Measurements from ENCODE around the gene CDON.
A peak's percentile ranks its signal among the peaks of the same experiment; 100 is the strongest.

The CDON gene, protein sequence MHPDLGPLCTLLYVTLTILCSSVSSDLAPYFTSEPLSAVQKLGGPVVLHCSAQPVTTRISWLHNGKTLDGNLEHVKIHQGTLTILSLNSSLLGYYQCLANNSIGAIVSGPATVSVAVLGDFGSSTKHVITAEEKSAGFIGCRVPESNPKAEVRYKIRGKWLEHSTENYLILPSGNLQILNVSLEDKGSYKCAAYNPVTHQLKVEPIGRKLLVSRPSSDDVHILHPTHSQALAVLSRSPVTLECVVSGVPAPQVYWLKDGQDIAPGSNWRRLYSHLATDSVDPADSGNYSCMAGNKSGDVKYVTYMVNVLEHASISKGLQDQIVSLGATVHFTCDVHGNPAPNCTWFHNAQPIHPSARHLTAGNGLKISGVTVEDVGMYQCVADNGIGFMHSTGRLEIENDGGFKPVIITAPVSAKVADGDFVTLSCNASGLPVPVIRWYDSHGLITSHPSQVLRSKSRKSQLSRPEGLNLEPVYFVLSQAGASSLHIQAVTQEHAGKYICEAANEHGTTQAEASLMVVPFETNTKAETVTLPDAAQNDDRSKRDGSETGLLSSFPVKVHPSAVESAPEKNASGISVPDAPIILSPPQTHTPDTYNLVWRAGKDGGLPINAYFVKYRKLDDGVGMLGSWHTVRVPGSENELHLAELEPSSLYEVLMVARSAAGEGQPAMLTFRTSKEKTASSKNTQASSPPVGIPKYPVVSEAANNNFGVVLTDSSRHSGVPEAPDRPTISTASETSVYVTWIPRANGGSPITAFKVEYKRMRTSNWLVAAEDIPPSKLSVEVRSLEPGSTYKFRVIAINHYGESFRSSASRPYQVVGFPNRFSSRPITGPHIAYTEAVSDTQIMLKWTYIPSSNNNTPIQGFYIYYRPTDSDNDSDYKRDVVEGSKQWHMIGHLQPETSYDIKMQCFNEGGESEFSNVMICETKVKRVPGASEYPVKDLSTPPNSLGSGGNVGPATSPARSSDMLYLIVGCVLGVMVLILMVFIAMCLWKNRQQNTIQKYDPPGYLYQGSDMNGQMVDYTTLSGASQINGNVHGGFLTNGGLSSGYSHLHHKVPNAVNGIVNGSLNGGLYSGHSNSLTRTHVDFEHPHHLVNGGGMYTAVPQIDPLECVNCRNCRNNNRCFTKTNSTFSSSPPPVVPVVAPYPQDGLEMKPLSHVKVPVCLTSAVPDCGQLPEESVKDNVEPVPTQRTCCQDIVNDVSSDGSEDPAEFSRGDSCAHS (N-terminal part only)

DNA sequence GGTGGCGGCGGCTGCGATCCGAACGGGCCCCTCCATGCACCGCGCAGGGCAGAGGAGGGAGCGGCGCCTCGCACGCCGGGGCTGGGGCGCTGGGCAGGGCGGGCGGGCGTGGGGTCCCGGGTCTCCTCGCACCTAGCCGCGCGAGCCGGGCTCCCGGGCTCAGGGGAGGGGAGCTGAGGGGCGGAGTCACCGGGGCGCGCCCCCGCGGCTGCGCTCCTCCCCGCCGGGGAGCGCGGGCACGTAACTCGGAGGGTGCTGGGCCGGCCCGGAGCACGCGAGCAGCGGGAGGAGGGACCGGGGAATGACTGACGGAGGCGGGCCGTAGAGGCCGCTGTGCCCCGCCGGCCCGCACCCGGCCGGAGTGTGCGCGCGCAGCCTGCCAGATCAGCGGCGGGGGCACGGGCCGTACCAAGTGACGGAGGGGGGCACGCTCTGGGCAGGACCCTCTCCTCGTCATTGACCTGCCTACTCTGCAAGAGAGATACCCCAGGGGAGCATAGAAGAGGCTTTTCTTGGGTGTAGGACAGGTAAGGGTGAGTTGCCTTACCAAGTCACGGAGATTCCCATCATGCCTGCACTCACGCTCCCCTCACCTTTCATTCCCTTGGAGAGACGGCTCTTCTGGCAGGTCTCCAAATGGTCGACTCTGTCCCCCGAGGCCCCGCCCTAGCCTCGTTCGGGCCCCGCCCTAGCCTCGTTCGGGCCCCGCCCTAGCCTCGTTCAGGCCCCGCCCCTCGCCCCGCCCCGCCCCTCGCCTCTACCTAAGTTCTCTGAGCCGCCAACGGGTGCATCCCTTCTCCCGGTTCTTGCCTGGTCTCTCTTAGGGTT lies at the start of gene CDON:
Gene CDON (minus strand): TSS at position 188 of the 828 bp plus-strand sequence. CDS start 39,390 bp downstream, outside the sequence.
- TF ChIP-seq GATA2 (IDR thresholded peaks at IDR 0.05; ENCODE audit: low read depth, low read length) = no peak
- TF ChIP-seq GATA3 (IDR thresholded peaks at IDR 0.05; ENCODE audit: low read depth, low read length) = no peak

DNA sequence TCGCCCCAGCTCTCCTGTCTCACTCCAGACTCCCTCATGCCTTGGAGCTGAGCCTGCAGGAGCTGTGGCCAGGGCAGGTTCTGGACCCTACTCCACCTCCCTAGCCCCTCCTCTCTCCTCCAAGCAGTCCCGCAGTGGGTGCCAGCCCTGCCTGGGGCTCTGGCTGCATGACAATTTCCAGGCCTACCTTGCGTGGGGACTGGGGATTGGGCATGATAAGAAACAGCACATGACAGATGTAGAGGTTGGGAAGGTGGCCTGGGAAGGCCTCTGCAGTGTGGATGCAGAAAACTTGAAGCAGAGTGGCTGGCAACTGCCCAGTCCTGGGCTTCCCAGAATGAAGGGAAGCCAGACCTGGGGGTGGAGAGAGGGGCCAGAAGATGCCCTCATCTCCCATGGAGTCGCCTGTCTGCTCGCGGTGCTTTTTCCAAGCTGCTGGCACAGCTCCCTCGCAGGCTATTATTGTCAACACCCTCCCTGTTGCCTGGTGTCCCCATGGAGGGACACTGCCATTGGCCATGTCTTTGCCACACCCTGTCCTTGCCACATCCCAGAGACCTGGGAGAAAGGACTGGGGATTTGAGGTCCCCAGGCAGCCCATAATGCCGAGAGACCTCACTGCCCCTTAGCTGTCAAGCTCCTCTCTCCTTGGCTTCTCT lies 48.9 kb upstream of the CDON start:
- no peak for TF ChIP-seq GATA3 (IDR thresholded peaks at IDR 0.05; ENCODE audit: low read depth, low read length)
- TF ChIP-seq GATA2 (IDR thresholded peaks at IDR 0.05; ENCODE audit: low read depth, low read length) = peak; percentile 92

DNA sequence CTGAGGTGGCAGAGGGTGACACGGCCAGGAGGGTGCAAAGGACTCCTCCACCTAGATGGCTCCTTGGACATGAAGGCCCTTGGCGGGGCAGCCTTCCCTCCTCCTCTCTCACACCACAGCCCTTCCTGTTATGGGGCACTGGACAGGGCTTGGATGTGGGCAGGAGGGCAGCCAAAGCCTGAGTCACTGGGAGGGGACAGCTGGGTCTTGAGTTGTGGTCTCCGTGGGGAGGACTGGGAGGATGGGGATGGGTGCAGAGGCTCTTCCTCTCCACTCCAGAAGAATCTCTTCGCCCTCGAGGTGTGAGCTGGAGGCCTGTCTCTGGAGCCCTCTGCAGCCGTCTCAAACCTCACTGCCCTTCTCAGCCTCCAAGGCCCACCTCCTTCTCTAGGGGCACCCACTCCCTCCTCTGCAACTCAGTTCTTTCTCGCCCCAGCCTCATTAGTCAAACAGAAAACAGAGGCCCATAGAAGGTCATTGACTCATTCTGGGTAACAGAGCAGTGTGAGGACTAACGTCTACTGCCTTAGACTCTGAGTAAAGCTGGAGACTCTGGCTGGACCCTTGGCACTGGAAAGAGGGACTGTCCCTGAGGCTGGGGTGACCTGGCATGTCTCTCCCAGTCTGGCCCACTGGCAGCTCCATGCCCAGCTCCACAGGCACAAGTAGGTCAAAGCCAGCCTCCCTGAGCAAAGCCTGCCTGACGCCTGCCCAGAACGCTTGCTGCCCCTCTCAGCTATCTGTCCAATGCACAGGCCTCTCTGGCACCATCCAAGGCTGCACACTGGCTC lies 47.5 kb upstream of the CDON start:
- no peak for TF ChIP-seq GATA3 (IDR thresholded peaks at IDR 0.05; ENCODE audit: low read depth, low read length)
- TF ChIP-seq GATA2 (IDR thresholded peaks at IDR 0.05; ENCODE audit: low read depth, low read length) = no peak

DNA sequence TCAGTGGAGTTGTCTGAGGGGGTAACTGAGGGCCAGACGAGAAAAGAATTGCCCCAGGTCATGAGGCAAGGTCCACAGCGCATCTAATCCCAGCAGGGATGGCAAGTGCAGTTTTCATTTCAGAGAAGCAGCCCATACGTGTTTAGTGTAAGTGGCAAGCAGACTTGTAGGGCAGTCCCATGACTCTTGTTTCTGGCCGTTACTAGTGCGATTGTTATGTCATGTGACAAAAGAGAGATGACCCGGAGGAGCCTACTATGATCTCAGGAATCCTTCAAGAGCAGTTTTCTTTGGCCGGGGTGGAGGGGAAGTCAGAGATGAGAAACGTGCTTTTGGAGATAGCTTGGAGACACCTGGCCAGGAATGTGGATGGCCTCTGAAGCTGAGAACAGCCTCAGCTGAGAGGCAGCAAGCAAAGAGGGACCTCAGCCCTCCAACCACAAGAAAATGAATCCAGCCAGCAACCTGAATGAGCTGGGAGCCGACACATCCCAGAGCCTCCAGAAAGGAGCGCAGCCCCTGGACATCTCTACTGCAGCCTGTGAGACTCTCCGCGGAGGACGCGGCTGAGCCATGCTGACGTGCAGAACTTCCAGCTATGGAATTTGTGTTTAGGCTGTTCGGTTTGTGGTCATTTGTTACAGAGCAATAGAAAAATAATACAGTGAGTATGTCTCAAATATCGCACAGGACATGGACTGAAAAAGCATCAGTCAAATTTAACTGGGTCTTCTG lies 44.1 kb upstream of the CDON start:
- no peak for TF ChIP-seq GATA3 (IDR thresholded peaks at IDR 0.05; ENCODE audit: low read depth, low read length)
- TF ChIP-seq GATA2 (IDR thresholded peaks at IDR 0.05; ENCODE audit: low read depth, low read length) = no peak

DNA sequence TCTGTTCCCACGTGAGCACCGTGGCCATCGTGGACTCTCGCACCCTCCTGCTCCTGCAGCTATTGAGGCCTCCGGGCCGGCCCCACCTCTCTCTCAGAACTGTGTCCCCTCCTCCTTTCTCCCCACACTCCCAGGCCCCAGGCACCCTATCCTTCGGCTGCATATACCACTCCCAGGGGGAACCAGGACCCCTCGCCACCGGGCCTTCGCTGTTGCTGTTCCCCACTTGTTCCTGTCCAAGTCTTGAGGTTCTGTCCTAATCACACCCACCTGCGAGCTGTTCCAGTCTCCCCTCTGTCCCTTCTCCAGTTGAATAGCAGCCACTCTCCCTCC lies 43.0 kb upstream of the CDON start:
- no peak for TF ChIP-seq GATA2 (IDR thresholded peaks at IDR 0.05; ENCODE audit: low read depth, low read length)
- no peak for TF ChIP-seq GATA3 (IDR thresholded peaks at IDR 0.05; ENCODE audit: low read depth, low read length)

DNA sequence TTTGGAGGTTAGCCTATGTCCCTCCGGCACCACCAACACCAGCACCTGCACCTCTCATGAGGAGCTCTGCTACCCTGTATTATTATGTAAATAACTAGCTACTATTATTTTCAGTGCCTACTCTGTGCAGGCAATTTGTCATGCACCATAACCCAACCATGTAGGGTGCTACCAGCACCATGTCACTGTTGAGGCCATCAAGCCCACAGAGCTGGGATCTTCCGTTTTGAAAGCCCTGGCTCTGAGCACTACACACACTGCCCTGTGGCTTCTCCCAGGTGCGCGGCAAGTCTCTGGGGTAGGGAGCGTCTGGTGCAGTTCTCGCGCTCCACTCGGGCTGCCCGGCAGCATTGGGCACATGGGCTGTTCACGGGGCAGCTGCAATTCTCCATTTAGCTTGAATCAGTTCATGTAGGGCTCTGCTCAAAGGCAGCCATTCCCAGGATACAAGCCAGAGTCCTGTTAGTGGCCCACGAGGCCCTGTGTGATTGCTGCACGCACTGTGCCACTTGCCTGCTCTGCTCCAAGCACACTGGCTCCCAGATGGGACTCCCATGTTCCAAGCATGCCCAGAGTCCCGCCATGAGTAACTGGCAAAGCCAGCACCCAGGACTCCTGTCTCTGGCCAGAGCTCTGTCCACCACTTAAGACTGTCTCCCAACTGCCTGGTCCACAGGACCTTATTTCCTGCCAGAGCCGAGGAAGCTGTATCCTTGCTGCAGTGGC lies 42.5 kb upstream of the CDON start:
- TF ChIP-seq GATA3 (IDR thresholded peaks at IDR 0.05; ENCODE audit: low read depth, low read length) (no peak), GATA2 (IDR thresholded peaks at IDR 0.05; ENCODE audit: low read depth, low read length) (no peak)

DNA sequence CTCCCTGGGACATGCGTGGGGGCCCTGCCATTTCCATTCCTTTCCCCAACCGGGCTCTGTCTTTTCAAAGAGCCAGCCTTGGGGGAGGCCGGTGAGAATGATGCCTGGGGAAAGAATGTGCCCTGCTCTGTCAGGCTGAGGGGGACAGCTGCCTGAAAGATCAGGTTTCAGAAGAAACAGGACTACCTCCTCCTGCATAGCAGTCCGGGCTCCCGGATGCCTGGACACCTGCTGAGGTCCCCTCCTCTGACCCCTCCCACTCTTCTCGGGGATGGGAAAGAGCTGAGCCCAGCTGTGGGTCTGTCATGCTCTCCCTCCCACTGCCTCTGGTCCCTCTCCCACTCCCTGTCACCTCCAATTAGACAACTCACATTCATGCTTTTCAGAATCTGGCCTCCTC lies 41.8 kb upstream of the CDON start:
- TF ChIP-seq GATA2 (IDR thresholded peaks at IDR 0.05; ENCODE audit: low read depth, low read length) (no peak), GATA3 (IDR thresholded peaks at IDR 0.05; ENCODE audit: low read depth, low read length) (no peak)

DNA sequence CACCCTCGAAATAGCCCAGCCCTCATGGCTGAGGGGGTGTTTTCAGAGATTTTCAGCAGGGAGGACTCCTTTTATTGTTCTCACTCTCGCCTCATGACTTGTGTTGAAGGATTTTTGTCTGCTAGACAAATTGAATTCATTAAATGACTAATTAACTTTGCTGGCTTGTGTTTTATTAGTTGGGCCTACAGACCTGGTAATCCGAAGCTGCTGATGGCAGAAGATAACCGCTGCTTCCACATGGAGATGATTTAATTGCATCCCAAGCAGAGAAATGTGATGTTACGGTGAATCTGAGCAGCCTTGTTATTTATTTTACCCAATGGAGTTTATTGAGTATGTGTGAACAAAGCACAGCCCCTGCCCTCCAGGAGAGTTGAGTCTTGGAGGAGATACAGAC lies 40.5 kb upstream of the CDON start:
- peak; percentile 99 for TF ChIP-seq GATA2 (IDR thresholded peaks at IDR 0.05; ENCODE audit: low read depth, low read length)
- peak; percentile 97 for TF ChIP-seq GATA3 (IDR thresholded peaks at IDR 0.05; ENCODE audit: low read depth, low read length)

DNA sequence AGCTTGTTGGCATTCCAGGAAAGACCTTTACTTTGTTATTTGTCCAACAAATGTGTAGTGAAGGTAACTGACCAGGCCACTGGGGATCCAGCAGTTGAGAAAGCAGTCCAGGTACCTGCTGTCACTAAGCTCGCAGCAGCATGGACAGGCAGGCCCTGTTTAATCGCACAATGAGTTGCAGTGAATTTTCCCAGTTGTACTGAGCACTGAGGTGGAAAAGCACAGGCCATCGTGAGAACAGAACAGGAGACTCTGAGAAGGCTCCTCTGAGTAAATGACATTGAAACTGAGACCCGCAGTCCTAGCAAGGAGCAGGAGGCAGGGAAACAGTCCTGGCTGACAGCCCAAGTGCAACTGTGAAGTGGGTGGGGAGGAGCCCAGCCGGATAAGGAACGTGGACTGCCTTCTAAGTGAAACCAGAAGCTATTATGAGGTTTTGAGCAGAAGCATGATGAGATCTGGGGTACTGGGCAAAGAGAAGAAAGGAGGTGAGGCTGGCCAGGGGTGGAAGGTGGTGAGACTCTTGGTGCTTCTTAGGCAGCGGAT lies 39.8 kb upstream of the CDON start:
- TF ChIP-seq GATA3 (IDR thresholded peaks at IDR 0.05; ENCODE audit: low read depth, low read length) (no peak), GATA2 (IDR thresholded peaks at IDR 0.05; ENCODE audit: low read depth, low read length) (peak; percentile 41; the same call in 1 of the 2 replicates)

DNA sequence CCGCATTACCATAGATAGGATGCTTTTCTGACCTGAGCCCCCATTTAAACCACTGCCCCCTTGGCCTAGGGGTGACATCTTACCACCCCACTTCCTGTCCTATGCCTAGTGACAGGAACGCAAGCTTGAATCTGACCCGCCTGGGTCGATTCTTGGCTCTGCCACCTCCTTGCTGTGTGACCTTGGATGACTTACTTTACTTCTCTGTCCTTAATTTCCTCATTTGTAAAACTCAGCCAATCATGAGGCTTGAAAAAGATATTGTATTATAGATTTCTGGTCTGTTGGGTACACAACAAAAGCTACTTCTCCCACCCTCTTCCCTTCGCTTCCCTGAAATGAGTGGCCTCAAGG lies 39.2 kb upstream of the CDON start:
- no peak for TF ChIP-seq GATA2 (IDR thresholded peaks at IDR 0.05; ENCODE audit: low read depth, low read length)
